HG02642 (cell line): ENCODE data around the gene SNAPC4.
"Not testable (repeated sequence)": the region's sequence is repeated elsewhere in the genome, so short reads cannot be mapped to it uniquely, and the experiment has no call there.

ENCODE experiments used
- ATAC-seq: cut with Tn5 transposase; IDR thresholded peaks from one replicate; pipeline ENCODE4 v1.9.1; 2021; ENCODE audit warnings: mild to moderate bottlenecking; ENCODE audit not compliant: unreplicated experiment, poor library complexity

The SNAPC4 gene

GRCh38 chr9:136359774-136360718 is 39.9 kb downstream of the SNAPC4 start:
- no peak for ATAC-seq

DNA sequence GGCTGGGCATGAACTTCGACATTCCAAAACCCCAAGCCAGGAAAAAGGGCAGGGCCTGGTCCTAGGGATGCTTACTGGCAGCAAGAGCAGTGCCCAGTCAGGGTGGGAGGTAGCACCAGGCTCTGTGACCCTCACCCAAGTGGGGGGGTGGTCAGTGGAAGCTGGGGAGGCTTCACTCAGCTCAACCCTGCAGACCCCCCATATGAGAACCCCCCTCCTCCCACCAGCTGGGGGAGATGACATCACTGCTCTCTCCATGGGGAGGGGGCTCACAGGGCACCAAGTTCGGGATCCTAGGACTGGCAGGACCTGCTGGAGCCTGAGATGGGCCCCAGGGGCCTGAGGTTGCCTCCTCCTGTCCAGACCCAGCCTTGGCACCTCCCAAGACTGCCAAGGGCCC is 41.1 kb downstream of the SNAPC4 start:
- no peak for ATAC-seq

DNA sequence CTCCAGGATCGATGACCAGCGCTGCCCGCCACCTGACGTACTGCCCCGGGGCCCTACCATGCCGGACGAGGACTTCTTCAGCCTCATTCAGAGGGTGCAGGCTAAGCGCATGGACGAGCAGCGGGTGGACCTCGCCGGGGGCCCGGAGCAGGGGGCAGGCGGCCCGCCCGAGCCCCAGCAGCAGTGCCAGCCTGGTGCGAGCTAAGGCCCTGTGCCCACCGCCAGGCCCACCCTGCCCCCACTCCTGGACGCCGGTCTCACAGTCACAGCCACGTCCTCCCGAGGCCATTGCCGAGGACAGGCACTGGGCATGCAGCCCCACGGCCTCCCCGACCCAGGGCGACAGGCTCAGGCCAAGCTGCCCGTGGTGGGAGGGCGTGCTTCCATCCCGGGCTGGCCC is 42.0 kb downstream of the SNAPC4 start:
- ATAC-seq, result no peak

GRCh38 chr9:136357202-136357725 is 42.7 kb downstream of the SNAPC4 start:
- ATAC-seq, result no peak

- ATAC-seq, result no peak
These were observed 44.1 kb downstream of the SNAPC4 start for GRCh38 chr9:136355616-136356557.

- ATAC-seq, result no peak
These were observed 45.3 kb downstream of the SNAPC4 start for GRCh38 chr9:136354592-136355085.

DNA sequence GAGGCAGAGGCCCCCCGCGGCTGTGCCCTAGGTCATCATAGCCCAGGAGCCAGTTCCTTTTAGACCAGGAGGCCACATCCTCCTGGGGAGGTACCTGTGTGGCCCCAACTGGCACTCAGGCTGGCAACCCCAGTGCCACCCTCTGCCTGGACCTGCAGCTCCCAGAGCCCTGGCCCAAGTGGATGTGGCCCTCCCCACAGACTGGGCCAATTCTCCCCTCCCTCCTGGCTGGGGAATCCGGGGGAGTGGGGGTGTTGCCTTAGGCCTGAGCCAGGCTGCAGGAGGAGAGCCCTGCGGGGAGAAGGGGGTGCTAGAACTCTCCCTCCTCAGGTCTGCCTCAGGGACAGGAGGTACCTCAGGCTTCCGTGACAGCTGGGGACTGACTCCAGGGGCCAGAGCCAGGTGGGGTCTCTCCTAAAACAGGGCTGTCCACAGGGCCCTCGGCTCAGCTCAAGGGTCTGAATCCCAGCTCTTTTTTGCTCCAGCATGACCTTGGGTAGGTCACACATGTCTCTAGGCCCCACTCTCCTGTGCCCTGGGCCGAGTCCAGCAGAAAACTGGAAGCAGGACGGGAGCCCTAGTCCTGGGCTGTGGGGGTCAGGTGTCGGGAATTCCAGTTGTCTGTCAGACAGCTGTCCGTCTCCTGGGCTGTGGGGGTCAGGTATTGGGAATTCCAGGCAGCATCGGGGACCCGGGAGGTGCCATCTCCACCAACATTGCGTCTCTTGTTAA is 46.0 kb downstream of the SNAPC4 start:
- ATAC-seq, result no peak

- ATAC-seq, result no peak
These were observed 46.9 kb downstream of the SNAPC4 start for GRCh38 chr9:136353088-136353487.

DNA sequence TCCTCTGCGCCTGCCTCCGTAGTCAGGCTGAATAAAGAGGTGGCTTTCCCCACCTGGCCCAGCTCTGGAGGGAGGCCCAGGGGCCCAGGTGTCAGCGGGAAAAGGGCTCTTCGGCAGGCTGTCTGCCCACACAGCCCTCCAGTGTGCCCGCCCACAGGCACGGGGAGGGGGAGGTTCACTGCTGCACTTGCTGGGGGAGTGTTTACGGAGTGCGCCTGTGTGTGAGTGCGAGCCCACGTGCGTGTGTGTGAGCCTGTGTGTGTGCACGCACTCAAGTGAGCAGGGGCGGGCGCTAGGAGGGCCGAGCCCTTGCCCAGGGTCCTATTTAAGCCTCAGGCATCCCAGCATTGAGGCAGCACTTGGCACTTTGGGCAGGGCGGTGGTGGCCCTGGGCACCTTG is 47.3 kb downstream of the SNAPC4 start:
- no peak for ATAC-seq

DNA sequence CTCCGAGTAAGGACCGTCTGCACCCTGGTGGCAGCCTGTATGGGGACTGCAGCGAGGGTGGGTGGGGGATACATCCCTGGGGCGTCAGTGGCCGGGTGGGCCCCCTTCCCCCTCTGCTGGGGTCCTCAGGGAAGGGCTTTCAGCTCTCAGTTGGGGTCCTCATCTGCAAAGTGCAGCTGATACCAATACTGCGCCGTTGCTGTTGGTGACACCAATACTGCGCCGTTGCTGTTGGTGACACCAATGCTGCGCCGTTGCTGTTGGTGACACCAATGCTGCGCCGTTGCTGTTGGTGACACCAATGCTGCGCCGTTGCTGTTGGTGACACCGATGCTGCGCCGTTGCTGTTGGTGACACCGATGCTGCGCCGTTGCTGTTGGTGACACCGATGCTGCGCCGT is 48.1 kb downstream of the SNAPC4 start:
- ATAC-seq, result not testable (repeated sequence)

DNA sequence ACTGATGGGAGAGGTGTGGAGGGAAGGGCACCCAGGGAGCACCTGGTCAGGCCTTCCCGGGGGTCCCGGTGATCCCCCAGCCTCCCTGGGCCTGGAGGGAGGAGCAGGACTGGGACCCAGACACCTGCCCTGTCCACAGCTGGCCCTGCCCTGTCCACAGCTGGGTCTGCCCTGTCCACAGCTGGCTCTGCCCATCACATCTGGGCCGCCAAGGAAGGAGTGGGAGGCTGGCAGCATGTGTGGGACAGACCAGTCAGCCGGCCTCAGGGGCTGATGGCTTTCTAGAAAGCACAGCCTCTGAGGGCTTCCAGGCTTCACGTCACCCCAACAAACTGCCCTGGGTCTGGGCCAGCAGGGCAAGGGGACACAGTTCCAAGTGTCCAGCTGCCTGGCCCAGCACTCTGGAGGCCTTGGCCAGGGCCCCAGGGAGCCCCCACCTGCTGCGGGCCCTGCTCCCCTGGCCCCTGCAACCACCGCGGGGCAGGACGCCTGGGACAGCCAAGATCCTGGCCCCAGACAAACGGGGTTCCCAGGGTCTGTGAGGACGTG is 48.6 kb downstream of the SNAPC4 start:
- ATAC-seq, result no peak
